Activated T-cell treated with anti-CD3 and anti-CD28 coated beads, Interleukin-2, amount 50 U/mL, for 24 hours (primary cell): ENCODE results near the gene CTTNBP2.

ENCODE experiments used
- DNase-seq: peaks from one replicate; pipeline ENCODE4 v3.0.0-alpha.2; 2020
- H3K27ac Mint-ChIP-seq: 2 replicates; pipeline ENCODE4 v1.8.0; 2020; ENCODE audit warnings: mild to moderate bottlenecking, mixed read lengths
- H3K27me3 Mint-ChIP-seq: 2 replicates; pipeline ENCODE4 v1.8.0; 2020; ENCODE audit warnings: mixed read lengths
- H3K36me3 Mint-ChIP-seq: 2 replicates; pipeline ENCODE4 v1.8.0; 2020; ENCODE audit warnings: low read depth, mixed read lengths
- H3K4me1 Mint-ChIP-seq: 2 replicates; pipeline ENCODE4 v1.8.0; 2020; ENCODE audit warnings: low read depth, mixed read lengths
- H3K4me3 Mint-ChIP-seq: 2 replicates; pipeline ENCODE4 v1.8.0; 2020; ENCODE audit warnings: mild to moderate bottlenecking, moderate library complexity, mixed read lengths
- H3K9me3 Mint-ChIP-seq: 2 replicates; pipeline ENCODE4 v1.8.0; 2020; ENCODE audit warnings: mixed read lengths

Gene CTTNBP2

GRCh38 chr7:117818232-117818631 lies 55.0 kb downstream of the CTTNBP2 start:
- Mint-ChIP-seq H3K4me3 (no peak overlapping the region), H3K36me3 (no peaks in the 10 kb centered on the region), H3K9me3 (no peaks in the 10 kb centered on the region), H3K4me1 (no peaks in the 10 kb centered on the region), H3K27ac (no peak overlapping the region), H3K27me3 (no peaks in the 10 kb centered on the region)
- no peak for DNase-seq

GRCh38 chr7:117816727-117817126 lies 56.5 kb downstream of the CTTNBP2 start:
- Mint-ChIP-seq H3K9me3 (no peaks in the 10 kb centered on the region), H3K4me1 (no peaks in the 10 kb centered on the region), H3K27me3 (no peaks in the 10 kb centered on the region), H3K27ac (no peak overlapping the region), H3K4me3 (no peak overlapping the region), H3K36me3 (no peaks in the 10 kb centered on the region)
- no peak for DNase-seq

GRCh38 chr7:117811696-117812095 lies 61.5 kb downstream of the CTTNBP2 start:
- Mint-ChIP-seq H3K4me3 (no peak overlapping the region), H3K27me3 (no peaks in the 10 kb centered on the region), H3K9me3 (no peaks in the 10 kb centered on the region), H3K27ac (no peak overlapping the region), H3K36me3 (no peaks in the 10 kb centered on the region), H3K4me1 (no peaks in the 10 kb centered on the region)
- no peak for DNase-seq

- H3K4me1 Mint-ChIP-seq: no peaks in the 10 kb centered on the region
- no peak overlapping the region for H3K4me3 Mint-ChIP-seq
- no peaks in the 10 kb centered on the region for H3K36me3 Mint-ChIP-seq
Measured at GRCh38 chr7:117810642-117811512, 62.4 kb downstream of the CTTNBP2 start.

GRCh38 chr7:117809958-117810357 lies 63.3 kb downstream of the CTTNBP2 start:
- no peaks in the 10 kb centered on the region for H3K4me1 Mint-ChIP-seq

More at GRCh38 chr7:117810642-117811512, 62.4 kb downstream of the CTTNBP2 start:
- H3K9me3 Mint-ChIP-seq: no peaks in the 10 kb centered on the region
- H3K27ac Mint-ChIP-seq: no peak overlapping the region
- no peaks in the 10 kb centered on the region for H3K27me3 Mint-ChIP-seq
- DNase-seq: no peak

GRCh38 chr7:117808910-117809705 lies 64.1 kb downstream of the CTTNBP2 start:
- no peak for DNase-seq
- Mint-ChIP-seq H3K27me3 (no peaks in the 10 kb centered on the region), H3K27ac (no peak overlapping the region), H3K9me3 (no peaks in the 10 kb centered on the region), H3K4me1 (no peaks in the 10 kb centered on the region), H3K36me3 (no peaks in the 10 kb centered on the region), H3K4me3 (no peak overlapping the region)

More at GRCh38 chr7:117809958-117810357, 63.3 kb downstream of the CTTNBP2 start:
- no peaks in the 10 kb centered on the region for H3K27me3 Mint-ChIP-seq
- H3K36me3 Mint-ChIP-seq: no peaks in the 10 kb centered on the region
- H3K9me3 Mint-ChIP-seq: no peaks in the 10 kb centered on the region
- no peak for DNase-seq
- no peak overlapping the region for H3K27ac Mint-ChIP-seq
- no peak overlapping the region for H3K4me3 Mint-ChIP-seq

- Mint-ChIP-seq H3K9me3 (no peaks in the 10 kb centered on the region), H3K4me1 (no peaks in the 10 kb centered on the region), H3K27ac (no peak overlapping the region), H3K4me3 (no peak overlapping the region), H3K27me3 (no peaks in the 10 kb centered on the region), H3K36me3 (no peaks in the 10 kb centered on the region)
- DNase-seq: no peak
Measured at GRCh38 chr7:117808341-117808757, 64.9 kb downstream of the CTTNBP2 start.

DNA sequence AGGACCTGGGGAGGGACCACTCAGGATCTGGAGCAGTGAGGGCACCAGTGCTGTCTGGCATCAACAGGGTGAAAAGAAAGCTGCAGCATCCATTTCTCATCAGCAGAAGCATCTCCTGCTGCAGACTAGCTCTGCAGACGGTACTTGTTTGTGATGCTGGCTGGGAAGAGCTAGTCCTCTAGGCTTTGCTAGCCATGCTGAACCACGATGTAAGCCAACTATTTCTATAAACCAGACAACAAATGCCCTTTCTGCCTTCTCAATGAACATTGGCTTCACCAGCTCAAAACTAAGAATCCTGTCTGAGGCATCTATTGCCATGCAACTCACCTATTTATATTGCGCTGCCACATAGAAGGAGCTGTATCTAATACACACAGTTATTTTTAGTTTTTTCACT lies 65.6 kb downstream of the CTTNBP2 start:
- no peaks in the 10 kb centered on the region for H3K9me3 Mint-ChIP-seq
- H3K27ac Mint-ChIP-seq: no peak overlapping the region

GRCh38 chr7:117806011-117806410 lies 67.2 kb downstream of the CTTNBP2 start:
- no peak for DNase-seq
- H3K27me3 Mint-ChIP-seq: no peaks in the 10 kb centered on the region
- no peak overlapping the region for H3K4me3 Mint-ChIP-seq
- no peaks in the 10 kb centered on the region for H3K4me1 Mint-ChIP-seq
- H3K36me3 Mint-ChIP-seq: no peaks in the 10 kb centered on the region
- no peak overlapping the region for H3K27ac Mint-ChIP-seq
- H3K9me3 Mint-ChIP-seq: no peaks in the 10 kb centered on the region

More for the DNA sequence above, 65.6 kb downstream of the CTTNBP2 start:
- H3K4me1 Mint-ChIP-seq: no peaks in the 10 kb centered on the region
- no peaks in the 10 kb centered on the region for H3K36me3 Mint-ChIP-seq
- no peak for DNase-seq
- H3K27me3 Mint-ChIP-seq: no peaks in the 10 kb centered on the region
- no peak overlapping the region for H3K4me3 Mint-ChIP-seq

DNA sequence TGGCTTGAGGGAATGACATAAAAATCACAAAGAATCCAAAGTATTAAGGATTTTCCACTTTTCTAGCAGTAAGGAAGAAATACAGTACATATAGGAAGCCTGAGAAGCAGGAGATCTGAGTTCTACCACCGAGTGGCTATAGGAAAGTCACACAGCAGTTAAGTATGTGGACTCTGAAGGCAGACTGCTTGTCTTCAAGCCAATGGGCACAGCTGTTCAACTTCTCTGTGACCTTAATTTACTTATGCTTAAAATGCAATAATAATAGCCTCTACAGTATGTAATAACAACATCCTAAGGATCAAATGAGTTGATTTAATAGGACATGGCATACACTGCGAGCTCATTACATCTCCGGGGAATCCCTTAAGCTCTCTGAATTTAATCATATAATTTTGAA lies 68.0 kb downstream of the CTTNBP2 start:
- no peak overlapping the region for H3K4me3 Mint-ChIP-seq
- H3K27me3 Mint-ChIP-seq: no peaks in the 10 kb centered on the region
- H3K9me3 Mint-ChIP-seq: no peaks in the 10 kb centered on the region
- H3K4me1 Mint-ChIP-seq: no peaks in the 10 kb centered on the region
- no peaks in the 10 kb centered on the region for H3K36me3 Mint-ChIP-seq
- no peak overlapping the region for H3K27ac Mint-ChIP-seq
- DNase-seq: no peak

- DNase-seq: no peak
- no peaks in the 10 kb centered on the region for H3K4me1 Mint-ChIP-seq
- no peak overlapping the region for H3K27ac Mint-ChIP-seq
- H3K4me3 Mint-ChIP-seq: no peak overlapping the region
- no peaks in the 10 kb centered on the region for H3K9me3 Mint-ChIP-seq
- H3K36me3 Mint-ChIP-seq: no peaks in the 10 kb centered on the region
- no peaks in the 10 kb centered on the region for H3K27me3 Mint-ChIP-seq
Measured at GRCh38 chr7:117803476-117803875, 69.8 kb downstream of the CTTNBP2 start.

DNA sequence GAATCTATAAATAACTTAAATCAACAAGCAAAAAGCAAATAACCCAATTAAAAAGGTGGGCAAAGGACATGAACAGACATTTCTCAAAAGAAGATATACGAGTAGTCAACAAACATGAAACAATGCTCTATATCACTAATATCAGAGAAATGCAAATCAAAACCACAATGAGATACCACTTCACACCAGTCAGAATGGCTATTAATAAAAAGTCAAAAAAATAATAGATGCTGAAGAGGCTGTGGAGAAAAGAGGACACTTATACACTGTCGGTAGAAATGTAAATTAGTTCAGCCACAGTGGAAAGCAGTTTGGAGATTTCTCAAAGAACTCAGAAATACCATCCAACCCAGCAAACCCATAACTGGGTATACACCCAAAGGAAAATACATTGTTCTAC lies 70.6 kb downstream of the CTTNBP2 start:
- Mint-ChIP-seq H3K27me3 (no peaks in the 10 kb centered on the region), H3K4me1 (no peaks in the 10 kb centered on the region), H3K27ac (no peak overlapping the region), H3K4me3 (no peak overlapping the region), H3K36me3 (no peaks in the 10 kb centered on the region), H3K9me3 (no peaks in the 10 kb centered on the region)
- no peak for DNase-seq

- H3K36me3 Mint-ChIP-seq: no peaks in the 10 kb centered on the region
- DNase-seq: no peak
- no peak overlapping the region for H3K27ac Mint-ChIP-seq
- no peaks in the 10 kb centered on the region for H3K9me3 Mint-ChIP-seq
- no peak overlapping the region for H3K4me3 Mint-ChIP-seq
- H3K4me1 Mint-ChIP-seq: no peaks in the 10 kb centered on the region
- H3K27me3 Mint-ChIP-seq: no peaks in the 10 kb centered on the region
Measured at GRCh38 chr7:117800841-117801240, 72.4 kb downstream of the CTTNBP2 start.

DNA sequence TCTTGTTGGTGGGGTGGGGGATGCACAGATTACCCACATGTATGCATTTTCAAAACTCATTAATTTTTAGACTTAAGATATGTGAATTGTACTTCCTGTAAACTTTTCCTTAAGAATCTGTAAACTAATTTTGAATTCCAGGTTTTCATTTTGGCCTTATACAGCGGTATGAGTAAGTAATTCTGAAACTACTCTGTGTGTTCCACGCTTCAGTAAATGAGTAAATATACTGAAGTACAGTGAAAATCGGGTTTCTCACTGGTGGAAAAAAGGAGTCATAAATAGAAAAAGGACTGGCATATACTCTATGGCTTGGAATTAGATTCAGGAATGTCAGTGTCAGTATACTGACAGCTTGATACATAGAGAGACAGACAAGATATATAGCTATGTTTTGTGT lies 72.8 kb downstream of the CTTNBP2 start:
- Mint-ChIP-seq H3K27ac (no peak overlapping the region), H3K4me1 (no peaks in the 10 kb centered on the region), H3K4me3 (no peak overlapping the region), H3K9me3 (no peaks in the 10 kb centered on the region), H3K36me3 (no peaks in the 10 kb centered on the region), H3K27me3 (no peaks in the 10 kb centered on the region)
- no peak for DNase-seq

DNA sequence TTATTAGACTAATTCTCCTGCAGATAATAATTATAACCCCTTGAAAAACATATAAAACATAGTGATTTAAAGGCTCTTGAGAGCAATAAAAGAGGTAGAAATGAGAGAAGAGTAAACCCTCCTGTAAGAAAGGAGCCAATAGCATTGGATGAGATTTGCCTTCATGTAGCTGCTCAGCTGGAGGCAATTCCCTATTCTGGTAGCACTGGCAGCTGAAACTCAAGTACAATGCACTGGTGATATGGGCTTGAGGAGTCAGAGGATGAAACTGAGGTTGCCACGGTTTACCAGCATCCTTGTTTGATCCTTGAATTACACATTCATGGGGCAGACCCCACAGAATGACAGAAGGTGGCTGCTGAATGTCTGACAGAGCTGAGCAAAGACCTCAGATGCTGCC lies 76.4 kb downstream of the CTTNBP2 start:
- Mint-ChIP-seq H3K27me3 (peaks cover 4% of the 10 kb centered on the region), H3K4me3 (no peak overlapping the region), H3K4me1 (peaks cover 3% of the 10 kb centered on the region), H3K9me3 (no peaks in the 10 kb centered on the region), H3K27ac (no peak overlapping the region), H3K36me3 (no peaks in the 10 kb centered on the region)
- no peak for DNase-seq
